ENCODE measurements around the gene FAM234A. TPM values are rescaled to one million over a fixed set of nuclear protein-coding genes. Genes with fewer than 3 reads are reported as not detected.
"Not testable (repeated sequence)": the region's sequence is repeated elsewhere in the genome, so short reads cannot be mapped to it uniquely, and the experiment has no call there.

The FAM234A gene
- polyA plus RNA-seq, 3 donors = 72.6 to 86.1 (median 82.5) TPM

- no peak for DNase-seq (ENCODE audit: extremely low read depth in 1 of 11, low read depth in 9 of 11, low spot score in 4 of 11)
These were observed 25.2 kb downstream of the FAM234A start for GRCh38 chr16:259814-260253.

- DNase-seq (ENCODE audit: extremely low read depth in 1 of 11, low read depth in 9 of 11, low spot score in 4 of 11) = no peak
These were observed 25.7 kb downstream of the FAM234A start for GRCh38 chr16:260326-260725.

DNA sequence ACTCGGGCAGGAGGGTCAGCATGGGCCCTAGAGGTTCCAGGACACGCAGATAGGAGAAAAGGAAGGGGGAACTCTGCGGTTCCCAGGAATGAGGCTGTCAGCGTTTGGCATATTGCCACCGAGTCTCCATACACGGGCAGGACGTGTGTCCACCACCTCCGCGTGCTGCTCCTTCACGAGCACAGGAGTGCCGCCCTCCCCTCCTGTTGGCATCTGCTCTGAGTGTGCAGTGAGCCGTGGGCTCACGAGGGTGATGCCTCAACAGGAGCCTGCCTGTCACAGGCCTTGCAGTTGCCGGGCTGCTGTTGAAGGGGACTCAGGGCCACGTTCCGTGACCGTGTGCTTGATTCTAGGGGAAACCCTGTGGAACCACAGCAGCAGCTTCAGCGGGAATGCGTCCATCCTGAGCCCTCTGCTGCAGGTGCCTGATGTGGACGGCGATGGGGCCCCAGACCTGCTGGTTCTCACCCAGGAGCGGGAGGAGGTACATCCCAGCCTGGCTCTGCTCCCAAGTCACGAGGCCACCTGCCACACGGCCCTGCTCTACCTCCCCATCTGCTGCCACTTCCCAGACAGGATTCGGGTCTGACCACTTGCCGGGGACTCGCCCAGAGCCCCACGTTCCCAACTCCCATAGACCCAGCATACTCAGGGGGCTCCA, 26.5 kb downstream of the FAM234A start:
- no peak for DNase-seq (ENCODE audit: extremely low read depth in 1 of 11, low read depth in 9 of 11, low spot score in 4 of 11)

DNA sequence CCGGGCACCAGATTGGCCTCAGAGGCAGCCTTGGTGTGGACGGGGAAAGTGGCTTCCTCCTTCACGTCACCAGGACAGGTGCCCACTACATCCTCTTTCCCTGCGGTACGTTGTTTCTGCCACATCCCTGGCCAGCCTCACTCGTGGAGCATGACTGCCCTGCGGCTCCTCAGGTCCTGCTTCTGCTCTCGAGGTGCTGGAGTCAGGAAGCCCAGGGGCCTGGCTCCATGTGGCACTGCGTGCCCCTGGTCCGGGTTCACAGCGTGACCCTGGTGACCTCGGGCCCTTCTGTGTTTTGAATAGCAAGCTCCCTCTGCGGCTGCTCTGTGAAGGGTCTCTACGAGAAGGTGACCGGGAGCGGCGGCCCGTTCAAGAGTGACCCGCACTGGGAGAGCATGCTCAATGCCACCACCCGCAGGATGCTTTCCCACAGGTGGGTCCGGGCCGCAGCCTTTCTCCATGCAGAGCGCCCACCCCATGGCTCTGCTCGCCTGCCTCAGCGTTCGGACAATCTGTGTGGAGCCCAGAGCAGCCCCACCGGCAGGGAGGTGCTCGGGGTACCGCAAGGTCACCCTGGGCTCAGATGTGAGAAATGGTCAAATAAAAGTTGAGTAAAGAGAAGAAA, 27.6 kb downstream of the FAM234A start:
- no peak for DNase-seq (ENCODE audit: extremely low read depth in 1 of 11, low read depth in 9 of 11, low spot score in 4 of 11)

GRCh38 chr16:263182-263774, 28.7 kb downstream of the FAM234A start:
- DNase-seq (ENCODE audit: extremely low read depth in 1 of 11, low read depth in 9 of 11, low spot score in 4 of 11) = no peak

DNA sequence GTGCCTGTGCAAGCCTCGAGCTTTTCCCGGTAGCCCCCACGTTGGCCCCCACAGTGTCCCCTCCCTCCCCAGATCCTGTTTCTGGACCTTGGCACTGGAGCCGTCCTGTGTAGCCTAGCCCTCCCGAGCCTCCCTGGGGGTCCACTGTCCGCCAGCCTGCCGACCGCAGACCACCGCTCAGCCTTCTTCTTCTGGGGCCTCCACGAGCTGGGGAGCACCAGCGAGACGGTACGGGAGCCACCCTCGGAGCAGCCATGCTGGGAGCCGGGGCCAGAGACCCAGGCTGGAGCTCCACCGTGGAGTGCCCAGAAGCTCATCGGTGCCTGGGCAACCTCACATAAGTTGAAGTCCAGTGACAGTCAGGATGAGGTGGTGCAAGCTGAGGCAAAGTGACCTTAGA, 29.3 kb downstream of the FAM234A start:
- no peak for DNase-seq (ENCODE audit: extremely low read depth in 1 of 11, low read depth in 9 of 11, low spot score in 4 of 11)

GRCh38 chr16:264440-264951, 29.9 kb downstream of the FAM234A start:
- DNase-seq (ENCODE audit: extremely low read depth in 1 of 11, low read depth in 9 of 11, low spot score in 4 of 11) = no peak

GRCh38 chr16:265002-265529, 30.4 kb downstream of the FAM234A start:
- no peak for DNase-seq (ENCODE audit: extremely low read depth in 1 of 11, low read depth in 9 of 11, low spot score in 4 of 11)

DNA sequence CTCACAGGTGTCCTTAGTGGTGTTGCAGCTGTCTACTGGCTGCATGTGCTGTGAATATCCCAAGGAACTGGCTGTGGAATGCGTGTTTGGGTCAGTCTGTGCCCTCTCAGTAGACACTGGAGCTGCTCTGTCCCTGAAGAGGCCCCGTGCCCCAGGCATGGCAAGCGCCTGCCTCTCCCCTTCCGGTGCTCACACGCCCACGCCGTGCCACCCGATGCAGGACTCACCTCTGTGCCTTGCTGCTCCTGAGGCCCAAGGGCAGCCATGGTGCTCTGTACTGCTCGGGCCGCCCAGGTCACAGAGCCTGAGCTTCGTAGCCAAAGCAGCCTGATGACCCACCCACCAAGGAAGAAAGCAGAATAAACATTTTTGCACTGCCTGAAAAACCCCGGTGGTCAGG, 31.1 kb downstream of the FAM234A start:
- no peak for DNase-seq (ENCODE audit: extremely low read depth in 1 of 11, low read depth in 9 of 11, low spot score in 4 of 11)

- no peak for DNase-seq (ENCODE audit: extremely low read depth in 1 of 11, low read depth in 9 of 11, low spot score in 4 of 11)
These were observed 31.9 kb downstream of the FAM234A start for GRCh38 chr16:266258-267164.

GRCh38 chr16:267562-267961, 32.9 kb downstream of the FAM234A start:
- not testable (repeated sequence) for DNase-seq (ENCODE audit: extremely low read depth in 1 of 11, low read depth in 9 of 11, low spot score in 4 of 11)

GRCh38 chr16:268141-269053, 33.8 kb downstream of the FAM234A start:
- no peak for DNase-seq (ENCODE audit: extremely low read depth in 1 of 11, low read depth in 9 of 11, low spot score in 4 of 11)

DNA sequence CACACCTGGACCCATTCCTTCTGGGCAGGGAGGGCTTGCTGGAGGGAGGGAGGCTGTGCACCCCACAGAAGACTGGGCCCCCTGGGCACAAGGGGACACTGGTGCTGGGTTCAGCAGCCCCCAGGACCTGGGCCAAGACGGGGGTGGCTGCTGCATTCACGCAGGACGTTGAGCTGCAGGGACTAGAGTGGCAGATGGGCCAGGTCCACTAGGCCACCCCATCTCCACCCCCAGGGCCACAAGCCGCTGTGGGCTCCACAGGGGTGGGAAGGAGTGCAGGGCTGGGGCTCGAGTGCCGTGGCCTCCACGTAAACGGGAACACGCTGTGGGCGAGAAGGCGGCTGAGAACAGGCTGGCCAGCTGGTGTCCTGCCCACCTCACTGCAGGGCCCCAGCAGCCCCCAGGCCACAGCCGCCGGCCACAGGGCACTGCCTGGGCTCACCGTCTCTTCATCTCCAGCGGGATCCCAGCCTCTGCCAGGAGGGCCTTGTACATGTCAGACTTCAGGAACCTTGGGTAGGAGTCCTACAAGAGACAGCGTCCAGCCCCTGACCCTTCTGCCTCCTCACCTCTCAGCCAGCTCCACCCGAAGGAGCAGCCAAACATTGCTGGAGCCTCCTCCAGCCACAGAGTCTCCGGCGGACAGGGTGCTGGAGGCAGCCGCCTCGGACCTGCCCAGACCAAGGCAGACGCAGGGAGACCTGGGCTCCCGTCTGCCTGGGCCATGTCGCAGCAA, 34.6 kb downstream of the FAM234A start:
- DNase-seq (ENCODE audit: extremely low read depth in 1 of 11, low read depth in 9 of 11, low spot score in 4 of 11) = no peak

DNA sequence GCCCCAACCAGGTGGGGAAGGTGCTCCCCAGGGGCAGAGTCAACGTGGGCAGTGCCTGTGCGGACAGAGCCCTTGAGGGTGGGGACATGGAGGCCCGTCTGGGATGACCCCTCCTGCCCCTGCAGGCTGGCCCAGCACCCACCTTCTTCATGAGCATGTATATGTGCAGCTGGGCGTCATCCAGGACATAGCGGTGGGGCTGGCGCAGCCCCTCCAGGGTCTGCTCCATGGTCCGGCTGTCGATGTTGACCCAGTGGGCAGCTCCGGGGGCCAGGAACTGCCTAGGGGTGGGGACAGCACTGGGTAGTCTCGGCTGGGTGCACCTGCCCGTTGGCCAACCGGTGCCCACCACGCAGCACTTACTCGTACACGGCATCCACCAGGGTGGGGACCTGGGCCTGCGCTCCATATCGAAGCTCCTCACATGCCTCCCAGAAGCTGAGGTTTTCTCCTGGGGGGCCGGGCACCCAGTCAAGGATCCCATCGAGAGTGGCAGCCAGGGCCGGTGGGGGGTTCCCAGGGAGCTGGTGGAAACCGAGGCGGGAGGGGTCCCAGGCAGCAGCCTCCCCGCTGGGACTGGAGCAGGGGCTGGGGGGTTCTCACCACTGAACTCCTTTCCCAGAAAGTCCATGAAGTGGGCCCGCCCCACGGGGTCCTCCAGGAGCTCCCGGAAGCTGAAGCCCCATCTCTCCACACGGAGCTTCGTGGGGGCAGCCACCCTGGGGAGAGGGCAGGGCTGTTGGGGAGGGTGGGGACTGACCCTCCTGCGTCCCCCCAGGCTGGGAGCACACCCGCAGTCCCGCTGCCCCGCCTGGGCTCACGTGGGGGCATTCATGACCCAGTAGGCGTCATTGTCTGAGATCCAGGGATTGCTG, 36.0 kb downstream of the FAM234A start:
- DNase-seq (ENCODE audit: extremely low read depth in 1 of 11, low read depth in 9 of 11, low spot score in 4 of 11) = no peak

DNA sequence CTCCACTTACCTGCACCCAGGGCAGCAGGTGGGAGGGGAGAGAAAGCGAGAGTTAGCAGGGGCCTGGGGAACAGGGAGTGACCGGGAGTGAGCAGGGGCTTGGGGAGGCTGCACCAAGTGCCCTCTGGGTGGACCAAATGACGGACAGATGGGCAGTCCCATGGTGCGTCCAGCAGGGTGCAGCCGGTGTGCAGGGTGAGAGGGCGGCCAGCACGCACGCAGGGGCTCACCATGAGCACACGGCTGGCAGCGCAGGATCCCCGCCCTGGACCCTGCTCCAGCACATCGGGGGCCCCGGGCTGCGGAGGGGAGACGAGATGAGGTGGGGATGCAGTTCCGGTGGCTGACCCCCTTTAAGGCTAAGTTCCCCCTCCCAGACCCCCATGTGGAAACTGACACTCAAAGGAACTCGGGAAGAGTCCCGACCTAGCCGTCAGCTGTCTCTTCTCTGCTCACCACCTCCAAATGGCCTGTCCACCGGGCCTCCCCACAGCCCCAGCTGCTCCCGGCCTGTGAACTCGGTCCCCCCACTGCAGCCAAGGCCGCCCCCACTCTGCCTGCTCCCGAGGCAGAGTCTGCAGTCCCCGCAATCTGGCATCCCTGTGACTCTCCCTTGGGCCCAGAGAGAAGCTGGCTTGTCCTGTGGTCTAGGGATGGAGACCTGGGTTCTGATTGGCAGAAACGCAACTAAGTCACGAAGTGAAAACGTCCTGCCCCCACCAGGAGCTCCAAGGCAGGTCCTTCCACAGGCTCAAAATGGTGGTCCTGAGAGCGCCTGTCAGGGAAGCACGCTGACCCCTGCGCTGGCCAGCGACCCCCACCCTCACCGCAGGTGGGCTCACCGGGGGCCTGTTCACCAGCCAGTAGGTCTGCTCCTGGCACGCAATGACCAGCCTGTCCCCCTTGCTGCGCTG, 38.3 kb downstream of the FAM234A start:
- DNase-seq (ENCODE audit: extremely low read depth in 1 of 11, low read depth in 9 of 11, low spot score in 4 of 11) = no peak
